SKM-1 treated with dmso at 0.1 percent for 144 hours (cell line): ENCODE data around the gene ALAD.
A peak's percentile ranks its signal among the peaks of the same experiment; 100 is the strongest.
"Not testable (repeated sequence)": the region's sequence is repeated elsewhere in the genome, so short reads cannot be mapped to it uniquely, and the experiment has no call there.

Experiments
- DNase-seq: peaks from one replicate; lab custom pipeline; 2025; ENCODE audit not compliant: unreplicated experiment; lab: John Stamatoyannopoulos, UW

ALAD gene

DNA sequence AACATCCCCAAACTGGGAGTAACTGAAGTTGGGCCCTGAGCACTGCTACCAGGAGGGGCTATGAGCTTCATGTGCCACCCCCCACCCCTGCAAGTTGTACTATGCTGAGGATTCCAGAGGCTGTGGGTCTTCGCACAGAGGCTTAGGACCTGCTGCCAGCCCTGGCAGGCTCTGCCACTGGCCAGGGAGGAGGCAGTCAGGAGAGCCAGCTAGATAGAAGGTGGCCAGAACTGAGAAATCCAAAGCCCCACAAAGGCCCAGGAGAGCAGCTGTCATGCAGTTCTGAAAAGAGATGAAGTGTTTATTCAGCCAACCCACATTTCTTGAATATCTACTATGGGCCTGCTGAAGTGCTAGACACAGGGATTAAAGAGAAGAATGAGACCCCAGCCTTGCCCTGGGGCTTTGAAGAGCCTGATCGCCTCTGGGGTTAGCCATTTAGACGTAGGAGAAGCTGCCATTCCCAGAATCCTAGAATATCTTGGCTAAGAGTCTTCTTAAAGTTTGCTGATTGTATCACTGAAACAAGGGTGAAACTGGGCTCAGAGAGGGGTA lies 1.4 kb downstream of the ALAD start:
- DNase-seq: no peak

- DNase-seq: no peak
These were observed 2.3 kb downstream of the ALAD start for GRCh38 chr9:113398796-113399195.

GRCh38 chr9:113397203-113397631 lies 3.9 kb downstream of the ALAD start:
- DNase-seq: no peak

- DNase-seq: no peak
These were observed 5.9 kb downstream of the ALAD start for GRCh38 chr9:113395000-113395861.

- no peak for DNase-seq
These were observed 7.8 kb downstream of the ALAD start for GRCh38 chr9:113393281-113393680.

DNA sequence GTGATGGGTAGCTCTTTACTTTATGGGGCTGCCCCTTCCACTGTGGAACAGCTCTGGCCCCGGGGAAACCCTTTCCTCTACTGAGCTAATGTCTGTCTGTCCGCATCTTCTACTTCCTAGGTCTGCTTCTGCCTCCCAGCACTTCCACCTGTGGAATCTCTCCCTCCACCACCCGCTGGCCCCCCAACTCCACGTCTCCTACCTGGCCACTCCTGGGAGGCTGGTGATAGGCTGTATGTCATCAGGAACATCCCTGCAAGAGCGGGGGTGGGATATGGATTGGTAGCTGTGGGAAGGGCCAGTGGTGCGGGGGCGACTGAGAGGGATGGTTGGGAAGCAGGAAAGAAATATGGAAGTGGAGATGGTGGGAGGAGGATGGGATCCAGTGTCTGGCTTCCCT lies 9.2 kb downstream of the ALAD start:
- DNase-seq: no peak

GRCh38 chr9:113390192-113390960 lies 10.7 kb downstream of the ALAD start:
- no peak for DNase-seq

GRCh38 chr9:113389451-113389850 lies 11.6 kb downstream of the ALAD start:
- no peak for DNase-seq

DNA sequence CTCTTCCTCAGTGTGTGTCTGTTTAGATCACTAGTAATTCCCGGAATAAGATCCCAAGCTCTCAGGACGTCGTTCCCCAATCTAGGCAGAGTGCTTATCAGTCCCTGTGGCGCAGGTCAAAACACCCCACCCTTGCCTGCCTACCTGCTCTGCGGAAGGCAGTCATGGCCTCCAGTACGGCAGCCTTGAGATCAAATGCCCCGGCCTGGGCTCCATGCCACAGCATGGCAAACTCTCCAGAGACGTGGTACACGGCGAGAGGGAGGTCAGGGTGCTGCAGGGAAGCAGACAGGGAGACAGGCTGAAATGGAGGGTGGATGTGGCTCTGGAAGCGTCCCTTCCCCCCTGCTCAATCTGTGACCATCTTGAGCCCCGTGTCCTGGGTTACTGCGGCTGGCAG lies 12.3 kb downstream of the ALAD start:
- no peak for DNase-seq

GRCh38 chr9:113387560-113388230 lies 13.4 kb downstream of the ALAD start:
- no peak for DNase-seq

DNA sequence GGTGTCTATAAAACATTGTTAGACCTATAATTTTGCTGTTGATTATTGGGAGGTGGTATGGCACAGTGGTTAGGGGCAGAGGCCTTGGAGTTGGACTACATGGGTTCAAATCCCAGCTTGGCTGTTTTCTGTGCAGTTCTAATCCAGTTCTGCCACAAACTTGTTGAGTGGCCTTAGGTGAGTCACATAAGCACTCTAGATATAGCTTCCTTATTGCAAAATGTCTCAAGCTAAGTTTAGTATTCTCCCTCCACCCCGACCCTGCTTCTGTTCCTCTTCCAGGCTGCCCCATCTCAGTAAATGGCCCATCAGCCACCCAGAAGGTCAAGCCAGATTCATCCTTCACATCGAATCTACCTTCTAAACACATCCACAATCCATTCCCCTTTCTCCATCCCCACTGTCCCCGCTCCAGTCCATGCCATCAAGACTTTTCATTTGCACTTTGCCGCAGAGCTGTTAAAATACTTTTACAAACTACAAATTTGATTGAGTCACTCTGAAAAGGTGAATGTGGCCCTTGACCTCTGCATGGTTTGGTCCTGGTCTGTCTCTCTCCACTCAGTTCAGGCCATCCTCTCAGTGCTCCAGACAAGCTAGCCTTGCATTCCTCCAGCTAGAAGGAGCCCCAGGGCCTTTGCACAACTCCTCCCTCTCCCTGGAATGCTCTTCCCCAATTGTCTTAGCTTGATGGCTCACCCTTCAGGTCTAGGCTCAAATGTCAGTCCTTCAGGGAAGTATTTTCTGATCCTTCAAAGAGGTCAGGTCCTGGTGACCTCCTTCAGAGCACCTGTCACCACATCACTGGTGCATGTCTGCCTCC lies 14.3 kb downstream of the ALAD start:
- peak; percentile 23 for DNase-seq

- no peak for DNase-seq
These were observed 19.1 kb downstream of the ALAD start for GRCh38 chr9:113381909-113382411.

GRCh38 chr9:113381441-113381840 lies 19.6 kb downstream of the ALAD start:
- not testable (repeated sequence) for DNase-seq

- no peak for DNase-seq
These were observed 20.2 kb downstream of the ALAD start for GRCh38 chr9:113380869-113381378.

- not testable (repeated sequence) for DNase-seq
These were observed 21.3 kb downstream of the ALAD start for GRCh38 chr9:113379829-113380210.

- not testable (repeated sequence) for DNase-seq
These were observed 21.8 kb downstream of the ALAD start for GRCh38 chr9:113379094-113379828.

DNA sequence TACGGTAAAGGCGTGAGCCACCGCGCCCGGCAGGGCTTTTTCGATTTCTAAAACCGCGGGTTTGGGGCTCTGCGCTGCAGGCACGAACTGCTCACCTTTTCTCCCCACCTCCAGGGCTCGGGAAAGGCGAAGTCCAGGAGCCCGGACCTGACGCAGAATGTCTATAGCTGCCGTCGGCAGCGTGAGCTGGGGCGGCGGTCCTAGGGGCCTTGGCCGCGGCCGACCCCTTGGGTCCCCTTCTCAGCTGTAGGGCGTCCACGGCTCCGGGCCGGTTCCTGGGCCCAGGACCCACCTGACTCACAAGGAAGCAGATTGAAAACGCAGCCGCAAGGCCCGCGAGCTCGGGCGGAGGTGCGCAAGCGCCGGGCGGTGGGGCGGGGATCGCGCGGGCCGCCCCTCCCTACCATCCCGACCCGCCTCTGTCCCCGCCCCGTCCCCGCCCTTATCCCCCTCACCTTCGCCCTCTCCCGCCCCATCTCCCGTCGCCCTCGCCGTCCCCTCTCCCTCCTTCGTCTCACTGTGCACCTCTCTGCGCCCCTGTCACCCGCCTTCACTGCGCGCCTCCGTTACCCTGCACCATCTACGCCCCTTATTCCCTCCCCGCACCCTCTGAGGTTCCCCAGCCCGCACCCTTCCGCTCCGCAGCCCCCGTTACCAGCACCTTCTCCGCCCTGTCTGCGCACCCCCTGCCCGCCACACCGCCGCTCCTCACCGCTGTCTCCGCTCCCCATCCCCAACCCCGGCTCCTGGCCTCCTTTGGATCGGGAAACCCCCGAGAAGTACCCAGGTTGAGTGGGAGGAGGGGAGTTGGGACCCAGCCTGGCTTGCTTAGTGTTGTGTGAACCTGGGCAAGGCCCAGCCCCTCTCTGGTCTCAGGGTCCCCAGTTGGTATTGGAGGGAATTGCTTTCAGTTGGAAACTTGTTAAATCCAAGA lies 24.2 kb downstream of the ALAD start, which contains the start of gene HDHD3:
Gene HDHD3 (minus strand): TSS at position 353 of the 934 bp plus-strand sequence. CDS start 2,632 bp downstream, outside the sequence.
- DNase-seq: peak; percentile 33
